ENCODE measurements around the gene TBPL1. TPM values are rescaled to one million over a fixed set of nuclear protein-coding genes. Genes with fewer than 3 reads are reported as not detected.
A peak's percentile ranks its signal among the peaks of the same experiment; 100 is the strongest.

The TBPL1 gene
- total and polyA plus RNA-seq, 10 of the 15 experiments (the other 5 are each of a cell fraction or from before 2014, with no cell fraction given) = 34.6 to 71.2 (median 43.0) TPM

DNA sequence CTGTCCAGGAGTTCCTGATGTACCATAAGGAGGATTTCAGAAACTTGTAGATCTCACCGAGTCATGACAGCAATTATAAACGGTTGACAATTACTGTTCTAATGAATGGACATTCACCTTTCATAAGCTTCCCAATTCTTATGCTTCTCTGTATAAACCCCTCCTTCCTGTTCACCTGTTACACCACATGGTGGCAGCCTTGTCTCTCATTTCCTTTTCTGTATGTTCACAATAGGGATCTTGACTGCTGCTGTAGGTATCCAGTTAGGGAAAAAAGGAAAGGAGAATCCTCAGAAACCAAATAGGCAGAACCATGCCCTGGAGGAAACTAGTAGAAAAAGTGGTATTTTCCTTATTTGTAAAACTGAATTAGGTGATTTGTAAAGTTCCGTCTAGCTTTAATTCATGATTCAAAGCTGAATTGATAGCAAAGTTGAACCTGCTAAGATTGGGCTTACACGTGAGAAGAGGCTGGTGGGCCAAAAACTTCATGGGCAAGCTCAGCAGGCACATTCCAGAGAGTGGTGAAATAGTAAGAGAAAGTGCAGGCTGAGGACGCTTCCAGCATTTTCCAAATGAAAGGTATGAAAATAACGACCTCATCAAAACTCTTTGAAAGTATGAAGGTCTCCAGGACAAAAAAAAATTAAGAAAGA is 29.0 kb upstream of the TBPL1 start (continued):
- TF ChIP-seq SMC3 (IDR thresholded peaks at IDR 0.05; ENCODE audit: borderline replicate concordance, low read length) (peak; percentile 94), MXI1 (IDR thresholded peaks at IDR 0.05; ENCODE audit: low read depth, low read length) (no peak), STAT1 (conservative IDR thresholded peaks at IDR 0.05) (no peak), NRF1 (conservative IDR thresholded peaks at IDR 0.05; ENCODE audit: low read depth, low read length) (no peak), SIX5 (IDR thresholded peaks at IDR 0.05; ENCODE audit: low read depth, low read length, severe bottlenecking) (no peak), RELA (IDR thresholded peaks at IDR 0.05; ENCODE audit: borderline replicate concordance, partially characterized antibody) (no peak), PML (IDR thresholded peaks at IDR 0.05; ENCODE audit: low read length) (no peak), RAD21 (IDR thresholded peaks at IDR 0.05; ENCODE audit: insufficient read depth, low read depth, low read length) (peak; percentile 100), BHLHE40 (IDR thresholded peaks at IDR 0.05; ENCODE audit: borderline replicate concordance in 1 of 2, low read depth in 2 of 2, low read length in 1 of 2) (0 out of 4 replicates have a peak, but pooled peaks of 1 of the 2 experiments have one; percentile 23), TCF7 (IDR thresholded peaks at IDR 0.05; ENCODE audit: borderline replicate concordance) (no peak), MEF2B (IDR thresholded peaks at IDR 0.05; ENCODE audit: partially characterized antibody, poor library complexity, severe bottlenecking) (no peak), CBFB (IDR thresholded peaks at IDR 0.05; ENCODE audit: low read depth) (no peak), ZNF217 (IDR thresholded peaks at IDR 0.05) (no peak), ZSCAN29 (IDR thresholded peaks at IDR 0.05) (no peak)
- TF ChIP-seq, protein P1, sequence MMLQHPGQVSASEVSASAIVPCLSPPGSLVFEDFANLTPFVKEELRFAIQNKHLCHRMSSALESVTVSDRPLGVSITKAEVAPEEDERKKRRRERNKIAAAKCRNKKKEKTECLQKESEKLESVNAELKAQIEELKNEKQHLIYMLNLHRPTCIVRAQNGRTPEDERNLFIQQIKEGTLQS (IDR thresholded peaks at IDR 0.05; ENCODE audit: borderline replicate concordance, extremely low read depth, low read depth, low read length) = no peak
- TF ChIP-seq, protein P2, sequence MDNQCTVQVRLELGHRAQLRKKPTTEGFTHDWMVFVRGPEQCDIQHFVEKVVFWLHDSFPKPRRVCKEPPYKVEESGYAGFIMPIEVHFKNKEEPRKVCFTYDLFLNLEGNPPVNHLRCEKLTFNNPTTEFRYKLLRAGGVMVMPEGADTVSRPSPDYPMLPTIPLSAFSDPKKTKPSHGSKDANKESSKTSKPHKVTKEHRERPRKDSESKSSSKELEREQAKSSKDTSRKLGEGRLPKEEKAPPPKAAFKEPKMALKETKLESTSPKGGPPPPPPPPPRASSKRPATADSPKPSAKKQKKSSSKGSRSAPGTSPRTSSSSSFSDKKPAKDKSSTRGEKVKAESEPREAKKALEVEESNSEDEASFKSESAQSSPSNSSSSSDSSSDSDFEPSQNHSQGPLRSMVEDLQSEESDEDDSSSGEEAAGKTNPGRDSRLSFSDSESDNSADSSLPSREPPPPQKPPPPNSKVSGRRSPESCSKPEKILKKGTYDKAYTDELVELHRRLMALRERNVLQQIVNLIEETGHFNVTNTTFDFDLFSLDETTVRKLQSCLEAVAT (IDR thresholded peaks at IDR 0.05) = no peak
- TF ChIP-seq, protein P3, sequence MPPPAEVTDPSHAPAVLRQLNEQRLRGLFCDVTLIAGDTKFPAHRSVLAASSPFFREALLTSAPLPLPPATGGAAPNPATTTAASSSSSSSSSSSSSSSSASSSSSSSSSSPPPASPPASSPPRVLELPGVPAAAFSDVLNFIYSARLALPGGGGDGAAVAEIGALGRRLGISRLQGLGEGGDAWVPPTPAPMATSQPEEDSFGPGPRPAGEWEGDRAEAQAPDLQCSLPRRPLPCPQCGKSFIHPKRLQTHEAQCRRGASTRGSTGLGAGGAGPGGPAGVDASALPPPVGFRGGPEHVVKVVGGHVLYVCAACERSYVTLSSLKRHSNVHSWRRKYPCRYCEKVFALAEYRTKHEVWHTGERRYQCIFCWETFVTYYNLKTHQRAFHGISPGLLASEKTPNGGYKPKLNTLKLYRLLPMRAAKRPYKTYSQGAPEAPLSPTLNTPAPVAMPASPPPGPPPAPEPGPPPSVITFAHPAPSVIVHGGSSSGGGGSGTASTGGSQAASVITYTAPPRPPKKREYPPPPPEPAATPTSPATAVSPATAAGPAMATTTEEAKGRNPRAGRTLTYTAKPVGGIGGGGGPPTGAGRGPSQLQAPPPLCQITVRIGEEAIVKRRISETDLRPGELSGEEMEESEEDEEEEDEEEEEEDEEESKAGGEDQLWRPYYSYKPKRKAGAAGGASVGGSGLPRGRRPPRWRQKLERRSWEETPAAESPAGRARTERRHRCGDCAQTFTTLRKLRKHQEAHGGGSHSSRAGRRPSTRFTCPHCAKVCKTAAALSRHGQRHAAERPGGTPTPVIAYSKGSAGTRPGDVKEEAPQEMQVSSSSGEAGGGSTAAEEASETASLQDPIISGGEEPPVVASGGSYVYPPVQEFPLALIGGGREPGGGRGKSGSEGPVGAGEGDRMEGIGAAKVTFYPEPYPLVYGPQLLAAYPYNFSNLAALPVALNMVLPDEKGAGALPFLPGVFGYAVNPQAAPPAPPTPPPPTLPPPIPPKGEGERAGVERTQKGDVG (CRISPR knock-in tag; IDR thresholded peaks at IDR 0.05) = no peak
- TF ChIP-seq, protein P4, sequence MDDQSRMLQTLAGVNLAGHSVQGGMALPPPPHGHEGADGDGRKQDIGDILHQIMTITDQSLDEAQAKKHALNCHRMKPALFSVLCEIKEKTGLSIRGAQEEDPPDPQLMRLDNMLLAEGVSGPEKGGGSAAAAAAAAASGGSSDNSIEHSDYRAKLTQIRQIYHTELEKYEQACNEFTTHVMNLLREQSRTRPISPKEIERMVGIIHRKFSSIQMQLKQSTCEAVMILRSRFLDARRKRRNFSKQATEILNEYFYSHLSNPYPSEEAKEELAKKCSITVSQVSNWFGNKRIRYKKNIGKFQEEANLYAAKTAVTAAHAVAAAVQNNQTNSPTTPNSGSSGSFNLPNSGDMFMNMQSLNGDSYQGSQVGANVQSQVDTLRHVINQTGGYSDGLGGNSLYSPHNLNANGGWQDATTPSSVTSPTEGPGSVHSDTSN (IDR thresholded peaks at IDR 0.05; ENCODE audit: insufficient replicate concordance, low read depth, low read length) = no peak
- TF ChIP-seq, protein P5, sequence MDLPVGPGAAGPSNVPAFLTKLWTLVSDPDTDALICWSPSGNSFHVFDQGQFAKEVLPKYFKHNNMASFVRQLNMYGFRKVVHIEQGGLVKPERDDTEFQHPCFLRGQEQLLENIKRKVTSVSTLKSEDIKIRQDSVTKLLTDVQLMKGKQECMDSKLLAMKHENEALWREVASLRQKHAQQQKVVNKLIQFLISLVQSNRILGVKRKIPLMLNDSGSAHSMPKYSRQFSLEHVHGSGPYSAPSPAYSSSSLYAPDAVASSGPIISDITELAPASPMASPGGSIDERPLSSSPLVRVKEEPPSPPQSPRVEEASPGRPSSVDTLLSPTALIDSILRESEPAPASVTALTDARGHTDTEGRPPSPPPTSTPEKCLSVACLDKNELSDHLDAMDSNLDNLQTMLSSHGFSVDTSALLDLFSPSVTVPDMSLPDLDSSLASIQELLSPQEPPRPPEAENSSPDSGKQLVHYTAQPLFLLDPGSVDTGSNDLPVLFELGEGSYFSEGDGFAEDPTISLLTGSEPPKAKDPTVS (IDR thresholded peaks at IDR 0.05; ENCODE audit: low read depth, low read length) = no peak
- TF ChIP-seq, protein P6, sequence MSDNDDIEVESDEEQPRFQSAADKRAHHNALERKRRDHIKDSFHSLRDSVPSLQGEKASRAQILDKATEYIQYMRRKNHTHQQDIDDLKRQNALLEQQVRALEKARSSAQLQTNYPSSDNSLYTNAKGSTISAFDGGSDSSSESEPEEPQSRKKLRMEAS (IDR thresholded peaks at IDR 0.05; ENCODE audit: low read depth, low read length) = no peak
